SU-DHL-6 (cell line): ENCODE results near the gene SNAP29.

ENCODE experiments used
- EZH2phosphoT487 ChIP-seq: fragments of 200-600 bp; sonication (generic), shearing (Covaris generic); conservative IDR thresholded peaks from 2 replicates; pipeline ENCODE4 v1.6.1; 2018; ENCODE audit warnings: mild to moderate bottlenecking, antibody characterized with exemption, low read length, moderate library complexity, mixed read lengths
- TF ChIP-seq, protein P1 (sequence below): fragments of 200-600 bp; sonication (generic); IDR thresholded peaks from one replicate; pipeline ENCODE4 v1.5.1; 2017; ENCODE audit warnings: antibody characterized with exemption, mild to moderate bottlenecking, low read length, moderate library complexity; ENCODE audit not compliant: insufficient read depth, poor library complexity, severe bottlenecking

DNA sequence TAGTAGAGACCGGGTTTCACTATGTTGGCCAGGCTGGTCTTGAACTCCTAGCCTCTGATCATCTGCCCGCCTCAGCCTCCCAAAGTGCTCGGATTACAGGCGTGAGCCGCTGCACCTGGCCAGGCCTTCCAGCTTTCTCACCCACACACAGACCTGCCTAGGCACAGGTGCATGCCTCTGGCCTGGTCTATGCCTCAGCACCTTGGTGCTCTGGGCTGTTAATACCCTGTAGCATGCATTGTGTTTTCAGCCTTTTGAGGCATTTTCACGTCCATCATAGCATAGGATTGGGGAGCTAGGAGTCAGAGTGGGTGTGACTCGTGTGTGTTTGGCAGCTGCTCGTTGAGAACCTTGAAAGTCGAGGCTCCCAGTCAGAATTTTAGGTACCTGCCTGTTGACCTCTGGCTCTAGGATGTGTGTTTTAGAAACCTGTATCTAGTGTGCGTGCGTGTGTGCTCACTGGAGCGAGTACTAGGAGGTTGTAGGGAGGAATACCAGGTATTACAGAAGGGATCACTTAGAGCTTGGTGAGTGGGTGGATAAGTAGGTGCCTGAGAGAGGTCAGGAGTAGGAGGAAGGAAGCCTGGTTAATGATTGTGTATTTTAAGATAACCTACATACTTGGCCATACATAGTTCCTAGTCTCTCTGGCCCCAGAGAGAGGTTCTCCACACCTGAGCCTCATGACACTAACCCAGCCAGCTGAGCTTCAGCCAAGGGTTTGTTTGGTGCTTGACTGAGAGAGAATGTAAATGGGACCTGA lies 78.4 kb downstream of the SNAP29 start:
- TF ChIP-seq, protein P1, sequence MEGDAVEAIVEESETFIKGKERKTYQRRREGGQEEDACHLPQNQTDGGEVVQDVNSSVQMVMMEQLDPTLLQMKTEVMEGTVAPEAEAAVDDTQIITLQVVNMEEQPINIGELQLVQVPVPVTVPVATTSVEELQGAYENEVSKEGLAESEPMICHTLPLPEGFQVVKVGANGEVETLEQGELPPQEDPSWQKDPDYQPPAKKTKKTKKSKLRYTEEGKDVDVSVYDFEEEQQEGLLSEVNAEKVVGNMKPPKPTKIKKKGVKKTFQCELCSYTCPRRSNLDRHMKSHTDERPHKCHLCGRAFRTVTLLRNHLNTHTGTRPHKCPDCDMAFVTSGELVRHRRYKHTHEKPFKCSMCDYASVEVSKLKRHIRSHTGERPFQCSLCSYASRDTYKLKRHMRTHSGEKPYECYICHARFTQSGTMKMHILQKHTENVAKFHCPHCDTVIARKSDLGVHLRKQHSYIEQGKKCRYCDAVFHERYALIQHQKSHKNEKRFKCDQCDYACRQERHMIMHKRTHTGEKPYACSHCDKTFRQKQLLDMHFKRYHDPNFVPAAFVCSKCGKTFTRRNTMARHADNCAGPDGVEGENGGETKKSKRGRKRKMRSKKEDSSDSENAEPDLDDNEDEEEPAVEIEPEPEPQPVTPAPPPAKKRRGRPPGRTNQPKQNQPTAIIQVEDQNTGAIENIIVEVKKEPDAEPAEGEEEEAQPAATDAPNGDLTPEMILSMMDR: no peak
- TF ChIP-seq EZH2phosphoT487: no peak
